Gastrocnemius medialis (tissue), 4 donors: ENCODE measurements around the gene BBS12. TPM values are rescaled to one million over a fixed set of nuclear protein-coding genes. Genes with fewer than 3 reads are reported as not detected.
A peak's percentile ranks its signal among the peaks of the same experiment; 100 is the strongest.

Source experiments
- ATAC-seq, 2 donors: fragments of 150-250 bp; one replicate each; pipeline ENCODE4 v1.9.1; 2016
- DNase-seq, 2 donors: peaks; one replicate each; pipeline ENCODE4 v3.0.0-alpha.2; 2019
- H3K27ac ChIP-seq, 4 donors: fragments of 200-600 bp; sonication (generic); 1 replicate in 1 of 4; 2 replicates in 3 of 4; pipeline ENCODE4 v1.5.1; 2016 to 2018; ENCODE audit warnings: mild to moderate bottlenecking in 2 of 4, moderate library complexity in 1 of 4
- H3K27me3 ChIP-seq, 3 donors: fragments of 200-600 bp; sonication (generic) in 2 of 3; 1 replicate in 1 of 3; 2 replicates in 2 of 3; pipeline versions ENCODE4 v1.5.1 to v1.6.0; 2016 to 2019; ENCODE audit warnings: mild to moderate bottlenecking in 1 of 3, moderate library complexity in 1 of 3
- H3K36me3 ChIP-seq, 2 donors: fragments of 200-600 bp; sonication (generic) in 1 of 2; one replicate each; pipeline ENCODE4 v1.5.1; 2017 to 2018
- H3K4me1 ChIP-seq, 2 donors: fragments of 200-600 bp; sonication (generic) in 1 of 2; one replicate each; pipeline ENCODE4 v1.5.1; 2016 to 2017; ENCODE audit warnings: mild to moderate bottlenecking in 2 of 2
- H3K4me3 ChIP-seq, 4 donors: fragments of 200-600 bp; sonication (generic) in 3 of 4; 1 replicate in 1 of 4; 2 replicates in 3 of 4; pipeline ENCODE4 v1.5.1; 2016 to 2019; ENCODE audit warnings: mild to moderate bottlenecking in 2 of 4
- H3K9me3 ChIP-seq, 3 donors: fragments of 200-600 bp; sonication (generic) in 2 of 3; 1 replicate in 1 of 3; 2 replicates in 2 of 3; pipeline ENCODE4 v1.5.1; 2016 to 2019
- CTCF ChIP-seq, 5 experiments: fragments of 450-650 bp in 3 of 5; fragments of 200-600 bp in 2 of 5; sonication (generic) in 2 of 5; IDR thresholded peaks in 4 of 5; conservative IDR thresholded peaks in 1 of 5; 1 replicate in 4 of 5; 2 replicates in 1 of 5; pipeline ENCODE4 v1.5.1; 2016 to 2019; ENCODE audit warnings: antibody characterized with exemption in 5 of 5, mild to moderate bottlenecking in 3 of 5, moderate library complexity in 3 of 5
- POLR2A ChIP-seq, 2 donors: fragments of 450-650 bp; IDR thresholded peaks; one replicate each; pipeline ENCODE4 v1.6.1; 2017; ENCODE audit warnings: antibody characterized with exemption in 2 of 2, mild to moderate bottlenecking in 2 of 2, moderate library complexity in 2 of 2
- in situ Hi-C, 4 donors: fragments of 200-750 bp; cut with MboI; loops; one replicate each; pipeline versions ENCODE4 v1.15.0 to v1.8.0; 2017; ENCODE audit warnings: low sequenced_read_pairs in 4 of 4
- intact Hi-C: fragments of 100-400 bp; cut with DNase I; formaldehyde crosslinking; loops from one replicate; pipeline ENCODE4 v1.15.1; 2023; ENCODE audit warnings: low total_unique reads
- total RNA-seq, 4 donors: library from RNA; depleted of rRNA; stranded (reverse); fragments of >200 nt; gene quantifications; one replicate each; pipeline versions ENCODE4 v1.1.0 to v1.2.3, GENCODE V29; 2016

Gene BBS12
- total RNA-seq, 4 donors from 2014 or later: 0.61 to 1.9 (median 1.3) TPM

GRCh38 chr4:122749704-122750454 is 17.4 kb downstream of the BBS12 start:
- H3K27me3 ChIP-seq: no peaks in the 10 kb centered on the region
- DNase-seq (no peak), ATAC-seq (no peak)
- intact Hi-C loops: no loop called here
- in situ Hi-C loops: loop anchor here in 3 of 4 donors (5.0 to 25.0 kb wide), 4 partner anchors 165 to 1512 kb away; partner anchors contain the start of gene NUDT6 (in 1 of the 3)
- no peak overlapping the region for H3K4me3 ChIP-seq
- no peaks in the 10 kb centered on the region for H3K36me3 ChIP-seq
- no peaks in the 10 kb centered on the region for H3K9me3 ChIP-seq
- no peaks in the 10 kb centered on the region for H3K4me1 ChIP-seq
- no peak overlapping the region for H3K27ac ChIP-seq
- TF ChIP-seq CTCF (IDR thresholded peaks at IDR 0.05 in 4 of 5, conservative IDR thresholded peaks at IDR 0.05 in 1 of 5) (no peak), POLR2A (IDR thresholded peaks at IDR 0.05) (no peak)

GRCh38 chr4:122755675-122756074 is 23.2 kb downstream of the BBS12 start:
- H3K4me3 ChIP-seq: no peak overlapping the region
- ATAC-seq (no peak), DNase-seq (no peak)
- H3K4me1 ChIP-seq: no peaks in the 10 kb centered on the region
- H3K27ac ChIP-seq: no peak overlapping the region
- no peak for TF ChIP-seq CTCF (IDR thresholded peaks at IDR 0.05 in 4 of 5, conservative IDR thresholded peaks at IDR 0.05 in 1 of 5)
- no peak for TF ChIP-seq POLR2A (IDR thresholded peaks at IDR 0.05)
- no peaks in the 10 kb centered on the region for H3K36me3 ChIP-seq
- no peaks in the 10 kb centered on the region for H3K9me3 ChIP-seq
- H3K27me3 ChIP-seq: no peaks in the 10 kb centered on the region
- intact Hi-C loops (no loop called here), in situ Hi-C loops (loop anchor here in 3 of 4 donors (10.0 to 25.0 kb wide), 3 partner anchors 159 to 1507 kb away; partner anchors contain the start of gene NUDT6 (in 1 of the 3))

GRCh38 chr4:122758033-122758432 is 25.5 kb downstream of the BBS12 start:
- intact Hi-C loops: loop anchor here (1.0 to 2.0 kb wide), 2 partner anchors 172 to 1505 kb away; no protein-coding TSS in a partner anchor
- TF ChIP-seq POLR2A (IDR thresholded peaks at IDR 0.05): no peak
- TF ChIP-seq CTCF (IDR thresholded peaks at IDR 0.05 in 4 of 5, conservative IDR thresholded peaks at IDR 0.05 in 1 of 5): peak; percentile 27 to 79 (median 56)
- Histone ChIP-seq H3K36me3 (no peaks in the 10 kb centered on the region), H3K4me1 (peaks cover 0 to 2% of the 10 kb centered on the region in 2 donors), H3K4me3 (no peak overlapping the region), H3K27ac (no peak overlapping the region), H3K27me3 (no peaks in the 10 kb centered on the region), H3K9me3 (no peaks in the 10 kb centered on the region)
- ATAC-seq: no peak
- in situ Hi-C loops: loop anchor here in 3 of 4 donors (10.0 to 25.0 kb wide), 3 partner anchors 157 to 1504 kb away; partner anchors contain the start of gene NUDT6 (in 1 of the 3)
- DNase-seq: no peak

GRCh38 chr4:122759639-122760310 is 27.3 kb downstream of the BBS12 start:
- H3K36me3 ChIP-seq: no peaks in the 10 kb centered on the region
- no peaks in the 10 kb centered on the region for H3K9me3 ChIP-seq
- DNase-seq (no peak), ATAC-seq (no peak)
- H3K27ac ChIP-seq: no peak overlapping the region
- H3K4me1 ChIP-seq: peaks cover 0 to 4% of the 10 kb centered on the region in 2 donors
- in situ Hi-C loops (loop anchor here (5.0 to 25.0 kb wide), 4 partner anchors 155 to 1503 kb away; partner anchors contain the start of gene NUDT6 (in 1 of the 4)), intact Hi-C loops (loop anchor here (2.0 kb wide), 1 partner anchor 1503 kb away; no protein-coding TSS in a partner anchor)
- TF ChIP-seq POLR2A (IDR thresholded peaks at IDR 0.05) (no peak), CTCF (IDR thresholded peaks at IDR 0.05 in 4 of 5, conservative IDR thresholded peaks at IDR 0.05 in 1 of 5) (no peak)
- no peak overlapping the region for H3K4me3 ChIP-seq
- no peaks in the 10 kb centered on the region for H3K27me3 ChIP-seq
